ENCODE measurements around the gene NR2C2AP.

DNA sequence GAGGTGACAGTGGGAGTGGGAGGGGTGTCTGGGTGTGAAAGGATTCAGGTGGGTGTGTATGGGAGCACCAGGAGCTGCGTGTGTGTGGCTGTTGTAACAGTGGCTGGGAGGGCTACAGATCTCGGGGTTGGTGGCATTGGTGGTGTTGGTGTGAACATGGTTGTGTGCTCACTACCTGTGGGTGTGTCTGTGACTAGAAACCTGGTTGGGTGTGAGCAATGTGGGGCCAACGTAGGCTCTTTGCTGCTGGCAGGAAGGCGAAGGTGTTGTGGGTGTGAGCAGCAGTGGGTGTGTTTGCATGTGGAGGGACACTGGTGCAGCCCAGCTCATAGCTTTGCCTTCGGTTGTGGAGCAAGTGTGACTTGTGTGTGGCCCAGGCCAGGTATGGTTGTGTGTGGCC, 3.7 kb upstream of the NR2C2AP start:
- TF ChIP-seq, protein P1, sequence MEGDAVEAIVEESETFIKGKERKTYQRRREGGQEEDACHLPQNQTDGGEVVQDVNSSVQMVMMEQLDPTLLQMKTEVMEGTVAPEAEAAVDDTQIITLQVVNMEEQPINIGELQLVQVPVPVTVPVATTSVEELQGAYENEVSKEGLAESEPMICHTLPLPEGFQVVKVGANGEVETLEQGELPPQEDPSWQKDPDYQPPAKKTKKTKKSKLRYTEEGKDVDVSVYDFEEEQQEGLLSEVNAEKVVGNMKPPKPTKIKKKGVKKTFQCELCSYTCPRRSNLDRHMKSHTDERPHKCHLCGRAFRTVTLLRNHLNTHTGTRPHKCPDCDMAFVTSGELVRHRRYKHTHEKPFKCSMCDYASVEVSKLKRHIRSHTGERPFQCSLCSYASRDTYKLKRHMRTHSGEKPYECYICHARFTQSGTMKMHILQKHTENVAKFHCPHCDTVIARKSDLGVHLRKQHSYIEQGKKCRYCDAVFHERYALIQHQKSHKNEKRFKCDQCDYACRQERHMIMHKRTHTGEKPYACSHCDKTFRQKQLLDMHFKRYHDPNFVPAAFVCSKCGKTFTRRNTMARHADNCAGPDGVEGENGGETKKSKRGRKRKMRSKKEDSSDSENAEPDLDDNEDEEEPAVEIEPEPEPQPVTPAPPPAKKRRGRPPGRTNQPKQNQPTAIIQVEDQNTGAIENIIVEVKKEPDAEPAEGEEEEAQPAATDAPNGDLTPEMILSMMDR (conservative IDR thresholded peaks at IDR 0.05; ENCODE audit: low read depth, low read length) = no peak
- no peak for TF ChIP-seq EZH2 (IDR thresholded peaks at IDR 0.05; ENCODE audit: borderline replicate concordance, low read depth, low read length, poor library complexity, severe bottlenecking)
